Coronary artery (tissue), 2 donors: ENCODE results near the gene MRC2.
"Not testable (repeated sequence)": the region's sequence is repeated elsewhere in the genome, so short reads cannot be mapped to it uniquely, and the experiment has no call there.

Source experiments
- DNase-seq: peaks from one replicate; pipeline ENCODE4 v3.0.0-alpha.2; 2017; ENCODE audit warnings: low spot score
- H3K27ac ChIP-seq, 2 donors: fragments of 200-600 bp; sonication (generic); one replicate each; pipeline ENCODE4 v1.5.1; 2016 to 2019
- H3K4me3 ChIP-seq: fragments of 200-600 bp; sonication (generic); 2 replicates; pipeline ENCODE4 v1.5.1; 2016; ENCODE audit warnings: mild to moderate bottlenecking, moderate library complexity
- CTCF ChIP-seq: fragments of 200-600 bp; sonication (generic); IDR thresholded peaks from one replicate; pipeline ENCODE4 v1.5.1; 2019; ENCODE audit warnings: antibody characterized with exemption

Gene MRC2

GRCh38 chr17:62681939-62682381 lies 54.5 kb downstream of the MRC2 start:
- H3K27ac ChIP-seq = no peak overlapping the region
- DNase-seq = no peak
- H3K4me3 ChIP-seq = no peak overlapping the region
- no peak for TF ChIP-seq CTCF

- TF ChIP-seq CTCF = no peak
- Histone ChIP-seq H3K4me3 (no peak overlapping the region), H3K27ac (no peak overlapping the region)
- no peak for DNase-seq
Measured at GRCh38 chr17:62684179-62684578, 56.7 kb downstream of the MRC2 start.

- Histone ChIP-seq H3K27ac (no peak overlapping the region), H3K4me3 (no peak overlapping the region)
- no peak for TF ChIP-seq CTCF
- DNase-seq = no peak
Measured at GRCh38 chr17:62687997-62688396, 60.5 kb downstream of the MRC2 start.

- TF ChIP-seq CTCF = no peak
- no peak for DNase-seq
- H3K4me3 ChIP-seq = no peak overlapping the region
- H3K27ac ChIP-seq = no peak overlapping the region
Measured at GRCh38 chr17:62688398-62689160, 61.1 kb downstream of the MRC2 start.

GRCh38 chr17:62689441-62690167 lies 62.1 kb downstream of the MRC2 start:
- H3K27ac ChIP-seq = no peak overlapping the region
- TF ChIP-seq CTCF = no peak
- no peak for DNase-seq
- H3K4me3 ChIP-seq = no peak overlapping the region

GRCh38 chr17:62690168-62690897 lies 62.9 kb downstream of the MRC2 start:
- Histone ChIP-seq H3K27ac (no peak overlapping the region), H3K4me3 (no peak overlapping the region)
- TF ChIP-seq CTCF = no peak
- DNase-seq = no peak

- DNase-seq, H3K27ac ChIP-seq, H3K4me3 ChIP-seq: not testable (repeated sequence)
Measured at GRCh38 chr17:62691589-62691915, 64.1 kb downstream of the MRC2 start.
